CD4-positive, alpha-beta T cell treated with Interleukin-17A for 4 hours (primary cell): ENCODE data around the gene COL4A6.
A peak's percentile ranks its signal among the peaks of the same experiment; 100 is the strongest.

Experiments used
- DNase-seq: peaks from one replicate; pipeline ENCODE4 v3.0.0-alpha.2; 2020; ENCODE audit warnings: mixed read lengths

The COL4A6 gene

GRCh38 chrX:108270739-108271396 is 167.4 kb downstream of the COL4A6 start:
- no peak for DNase-seq

DNA sequence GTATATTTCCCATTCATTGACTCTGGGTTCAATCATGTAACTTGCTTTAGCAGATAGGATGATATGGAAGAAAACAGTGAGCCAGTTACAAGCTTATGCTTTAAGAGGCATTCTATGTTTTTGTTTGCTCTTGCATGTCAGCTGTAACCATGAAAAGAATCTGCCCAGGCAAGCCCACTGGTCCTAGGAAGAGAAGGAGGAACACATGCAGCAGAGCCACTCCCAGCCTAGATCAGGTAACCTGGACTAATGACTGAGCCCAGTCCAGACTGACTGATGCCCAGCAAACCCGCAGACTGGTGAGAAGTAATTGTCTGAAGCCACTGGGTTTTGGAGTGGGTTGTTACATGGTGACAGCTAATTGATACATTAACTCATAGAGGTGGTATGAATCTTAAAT is 167.9 kb downstream of the COL4A6 start:
- DNase-seq = no peak

DNA sequence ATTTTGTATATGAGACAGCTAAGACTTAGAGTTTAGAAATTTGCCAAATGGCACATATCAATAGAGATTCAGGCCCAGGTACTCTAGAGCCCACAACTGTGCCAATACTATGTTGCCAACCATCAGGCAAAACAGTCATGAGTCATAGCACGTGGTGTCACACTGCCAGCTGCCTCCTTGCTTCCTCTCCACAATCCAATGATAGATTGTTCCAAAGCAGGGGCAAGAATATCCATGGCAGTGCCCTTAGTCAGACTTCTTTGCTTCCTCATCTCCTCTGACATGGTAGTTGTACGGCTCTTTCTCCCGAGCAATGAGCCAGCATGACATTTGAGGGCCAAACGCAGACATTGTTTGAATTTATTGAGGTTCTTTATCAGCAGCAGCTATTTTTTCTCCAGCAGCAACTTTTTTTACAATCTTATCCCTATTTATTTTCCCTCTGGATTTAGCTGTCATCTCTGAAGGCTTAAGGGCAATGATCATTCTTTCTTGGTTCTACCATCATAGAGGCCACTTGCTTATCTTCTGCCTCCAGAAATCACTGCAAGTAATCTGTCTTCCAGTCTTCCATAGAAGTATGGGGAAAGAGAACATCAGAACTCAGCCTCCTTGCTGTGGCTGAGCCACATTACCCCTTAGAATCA is 169.7 kb downstream of the COL4A6 start:
- no peak for DNase-seq

- no peak for DNase-seq
These were observed 170.7 kb downstream of the COL4A6 start for GRCh38 chrX:108267557-108267956.

- no peak for DNase-seq
These were observed 173.8 kb downstream of the COL4A6 start for GRCh38 chrX:108264376-108264775.

- no peak for DNase-seq
These were observed 176.5 kb downstream of the COL4A6 start for GRCh38 chrX:108261549-108262203.

DNA sequence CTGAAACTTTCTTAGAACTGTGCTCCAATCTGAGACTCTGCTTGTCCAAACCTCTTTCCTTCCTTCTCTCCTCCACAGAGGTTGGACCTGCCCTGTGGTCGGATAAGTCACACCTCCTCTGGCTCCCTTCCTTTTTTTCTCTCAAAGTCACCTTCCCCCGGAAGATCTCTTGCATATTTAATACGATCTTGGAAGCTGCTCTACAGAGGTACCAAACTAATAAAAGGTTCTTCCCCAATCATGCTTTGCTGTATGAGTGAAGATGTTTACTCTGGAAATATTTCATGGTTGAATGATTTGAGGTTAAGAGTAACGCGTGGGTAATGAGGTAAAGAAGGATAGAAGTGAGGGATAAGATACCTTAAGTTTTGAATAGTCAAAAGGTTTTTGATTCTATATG is 180.7 kb downstream of the COL4A6 start:
- no peak for DNase-seq

DNA sequence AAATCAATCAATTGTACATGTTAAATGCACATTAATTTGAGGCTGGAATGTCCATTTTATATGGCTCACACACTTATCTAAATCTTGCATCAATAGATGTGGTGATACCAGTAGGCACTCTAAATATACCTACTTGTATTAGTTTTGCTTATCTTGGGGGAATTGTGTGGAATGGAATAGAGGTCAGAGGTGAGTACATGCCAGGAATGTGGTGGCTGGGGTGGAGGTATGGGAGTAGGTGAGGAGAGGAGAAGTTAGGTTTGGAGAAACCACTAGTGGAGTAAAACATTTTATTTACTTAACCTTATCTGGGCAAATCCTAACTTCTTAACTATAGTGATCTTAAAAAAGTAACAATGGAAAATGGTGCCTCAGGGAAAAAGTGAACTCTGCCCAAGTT is 183.6 kb downstream of the COL4A6 start:
- DNase-seq = no peak

- no peak for DNase-seq
These were observed 187.3 kb downstream of the COL4A6 start for GRCh38 chrX:108250654-108251579.

DNA sequence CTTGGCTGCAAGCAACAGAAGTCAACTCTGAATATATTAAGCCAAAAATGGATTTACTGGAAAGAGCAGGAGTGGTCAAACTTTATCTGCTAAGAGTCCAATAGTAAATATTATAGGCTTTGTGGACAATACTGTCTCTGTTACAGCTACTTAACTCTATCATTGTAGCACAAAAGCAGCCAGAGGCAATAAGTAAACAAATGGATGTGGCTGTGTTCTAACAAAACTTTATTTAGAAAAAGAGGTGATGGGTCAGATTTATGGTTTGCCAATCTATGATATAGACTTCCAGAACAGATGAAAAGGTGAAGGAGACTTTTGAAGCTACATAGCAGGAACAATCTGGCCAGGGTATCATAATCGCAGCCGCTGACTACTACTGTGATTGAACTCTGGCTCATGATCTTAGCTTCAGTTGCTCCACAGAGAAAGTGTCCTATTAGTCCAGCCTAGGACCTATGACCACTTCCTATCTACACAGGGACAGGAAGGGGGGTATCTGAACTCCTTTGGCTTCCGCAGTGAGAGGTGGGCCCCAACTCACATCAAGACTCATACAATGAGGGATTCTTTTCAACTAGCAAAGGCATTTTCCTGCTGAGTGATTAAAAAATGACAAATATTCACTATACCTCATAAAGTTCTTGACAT is 191.8 kb downstream of the COL4A6 start:
- no peak for DNase-seq

- DNase-seq = no peak
These were observed 192.8 kb downstream of the COL4A6 start for GRCh38 chrX:108245462-108245861.

DNA sequence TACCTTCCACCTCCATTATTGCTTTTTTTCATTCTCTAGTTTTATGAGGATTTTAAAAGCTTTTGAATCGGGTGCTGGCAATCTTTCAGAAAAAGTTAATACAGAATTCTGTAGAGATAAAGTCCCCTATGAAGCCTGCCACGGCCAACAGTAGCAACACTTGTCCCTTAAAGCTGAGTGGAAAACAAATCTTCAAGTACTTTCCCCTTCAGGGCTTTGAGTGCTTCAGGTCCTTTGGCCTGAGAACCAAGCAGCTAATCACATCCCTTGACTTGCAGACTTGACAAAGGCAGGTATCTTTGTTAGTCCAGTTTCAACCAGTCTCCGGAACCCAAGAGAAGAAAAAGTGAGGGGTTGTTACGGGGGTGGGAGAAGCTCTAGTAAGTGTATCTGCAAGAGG is 202.2 kb downstream of the COL4A6 start:
- no peak for DNase-seq

DNA sequence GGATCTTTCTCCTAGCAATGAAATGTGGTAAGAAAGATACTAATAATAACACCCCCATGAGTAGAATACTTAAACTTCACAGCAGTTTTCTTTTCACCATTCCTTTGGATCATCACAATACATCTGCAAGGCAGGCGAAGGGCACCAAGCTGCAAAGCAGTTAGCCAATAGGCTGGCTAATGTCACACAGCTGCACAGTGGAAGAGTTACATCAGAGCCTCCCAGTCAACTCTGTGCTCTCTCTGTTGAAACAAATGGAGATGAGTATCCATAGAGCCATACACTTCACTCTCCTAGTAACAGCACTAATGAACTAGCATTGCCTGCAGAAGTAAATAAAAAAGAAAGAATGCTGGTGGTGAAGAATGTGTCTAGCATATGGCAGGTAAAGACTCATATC is 207.6 kb downstream of the COL4A6 start:
- DNase-seq = no peak

DNA sequence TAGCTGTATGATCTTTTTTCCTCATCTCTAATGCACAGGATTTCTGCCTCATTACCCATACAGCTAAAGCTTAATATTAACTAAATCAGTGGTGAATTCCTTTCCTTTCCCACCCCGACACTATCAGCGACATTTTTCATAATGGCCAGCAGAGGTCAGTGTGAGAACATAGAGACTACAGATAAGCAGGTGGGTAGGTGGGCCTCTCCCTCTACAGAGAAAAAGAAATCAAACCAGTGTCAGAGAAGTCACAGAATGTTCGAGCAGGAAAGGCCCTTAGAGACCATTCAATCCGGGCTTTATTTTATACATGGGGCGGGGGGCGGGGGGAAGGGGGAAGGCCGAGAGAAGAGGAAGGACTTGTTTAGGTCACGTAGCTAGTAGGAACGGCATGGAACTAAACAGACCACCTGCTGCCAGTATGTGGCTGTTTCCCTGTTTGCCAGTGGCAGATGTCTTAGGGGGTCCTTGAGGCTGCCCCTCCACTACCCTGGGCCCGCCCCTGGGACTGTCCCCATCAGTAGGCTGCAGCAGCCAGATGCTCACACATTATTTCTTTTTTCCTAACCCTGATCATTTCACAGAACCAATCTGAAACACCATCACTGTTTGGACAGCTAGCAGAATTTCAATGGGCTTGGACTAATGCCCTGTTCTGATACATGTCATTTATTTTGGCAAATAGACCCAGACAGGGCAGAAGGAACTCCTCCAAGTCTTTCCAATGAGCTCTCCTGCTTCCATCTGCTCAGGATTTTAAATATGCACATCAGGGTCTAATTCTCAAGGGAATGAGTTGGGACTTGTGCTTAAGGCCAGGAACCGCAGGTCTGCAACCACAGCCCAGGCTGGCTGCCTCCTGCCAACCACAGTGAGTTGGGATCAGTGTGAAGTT is 213.2 kb downstream of the COL4A6 start:
- peak; percentile 7 for DNase-seq

- DNase-seq = no peak
These were observed 214.0 kb downstream of the COL4A6 start for GRCh38 chrX:108224218-108224617.

DNA sequence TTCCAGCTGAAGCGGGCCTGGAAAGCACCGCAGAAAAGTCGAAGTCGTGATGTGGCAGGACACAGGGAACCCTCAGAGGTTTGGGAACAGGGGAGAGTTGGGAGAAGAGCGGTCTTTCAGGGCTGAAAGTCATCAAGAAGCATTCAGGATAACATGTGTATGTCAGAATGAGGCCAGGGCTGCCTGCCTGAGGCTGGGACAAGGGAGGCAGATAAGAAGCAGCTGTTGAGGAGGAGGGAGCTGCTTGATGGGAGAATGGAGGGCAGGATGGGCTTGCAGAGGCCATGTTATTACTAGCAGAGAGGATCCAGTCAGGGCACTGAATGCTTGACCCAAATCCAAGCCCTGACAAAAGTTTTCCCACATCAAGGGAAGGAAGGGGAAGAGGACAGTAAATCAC is 214.6 kb downstream of the COL4A6 start:
- no peak for DNase-seq

GRCh38 chrX:108221301-108221864 is 216.8 kb downstream of the COL4A6 start:
- no peak for DNase-seq

- no peak for DNase-seq
These were observed 218.1 kb downstream of the COL4A6 start for GRCh38 chrX:108219949-108220601.

GRCh38 chrX:108217876-108218275 is 220.3 kb downstream of the COL4A6 start:
- DNase-seq = no peak

DNA sequence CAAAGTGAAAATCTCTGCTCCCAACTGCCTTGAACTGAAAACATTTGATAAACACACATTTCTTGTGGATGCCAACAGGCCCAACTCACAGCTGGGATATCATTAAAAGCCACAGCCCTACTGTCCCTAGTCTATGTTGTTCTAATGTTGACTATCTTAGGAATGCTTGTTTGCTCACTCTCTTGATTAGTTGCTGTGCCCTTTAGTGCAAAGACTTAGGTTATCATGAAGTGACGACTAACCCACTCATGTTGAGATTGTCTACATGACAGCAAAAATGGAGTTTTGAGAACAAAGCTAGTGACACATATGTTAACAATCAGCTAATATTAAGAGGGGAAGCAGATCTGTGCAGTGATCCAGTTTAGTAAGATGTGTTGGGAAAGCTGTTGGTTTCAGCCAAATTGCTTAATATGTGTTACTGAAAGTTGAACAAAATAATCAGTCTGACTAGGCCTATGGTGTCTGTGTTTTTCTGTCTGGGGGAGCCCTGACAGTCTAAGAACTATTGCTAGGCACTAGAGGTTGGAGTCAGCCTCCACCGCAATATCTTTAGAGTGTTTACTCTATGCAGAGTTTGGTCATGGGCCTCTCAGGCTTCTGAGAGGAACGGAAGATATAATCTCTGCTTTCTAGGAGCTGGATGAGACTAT is 221.2 kb downstream of the COL4A6 start:
- DNase-seq = no peak
